Stomach (tissue), 4 donors: ENCODE results near the gene ATAD2B.

ENCODE experiments used
- EP300 ChIP-seq: sonication (generic); formaldehyde crosslinking; IDR thresholded peaks from one replicate; pipeline ENCODE4 v1.6.1; 2017; ENCODE audit warnings: antibody characterized with exemption
- POLR2A ChIP-seq, 4 donors: fragments of 450-650 bp; IDR thresholded peaks; one replicate each; pipeline ENCODE4 v1.6.1; 2016; ENCODE audit warnings: antibody characterized with exemption in 4 of 4, control low read depth in 2 of 4, mild to moderate bottlenecking in 1 of 4, moderate library complexity in 1 of 4
- POLR2AphosphoS5 ChIP-seq, 3 donors: sonication (generic); formaldehyde crosslinking; IDR thresholded peaks; one replicate each; pipeline ENCODE4 v1.6.1; 2016; ENCODE audit warnings: antibody characterized with exemption in 3 of 3
- TF ChIP-seq, protein P1 (sequence below), 7 experiments: fragments of 450-650 bp in 4 of 7; fragments of 200-600 bp in 3 of 7; sonication (generic) in 3 of 7; IDR thresholded peaks; one replicate each; pipeline ENCODE4 v1.5.1; 2016 to 2019; ENCODE audit warnings: antibody characterized with exemption in 7 of 7, control low read depth in 2 of 7, mild to moderate bottlenecking in 1 of 7

- TF ChIP-seq, protein P1, sequence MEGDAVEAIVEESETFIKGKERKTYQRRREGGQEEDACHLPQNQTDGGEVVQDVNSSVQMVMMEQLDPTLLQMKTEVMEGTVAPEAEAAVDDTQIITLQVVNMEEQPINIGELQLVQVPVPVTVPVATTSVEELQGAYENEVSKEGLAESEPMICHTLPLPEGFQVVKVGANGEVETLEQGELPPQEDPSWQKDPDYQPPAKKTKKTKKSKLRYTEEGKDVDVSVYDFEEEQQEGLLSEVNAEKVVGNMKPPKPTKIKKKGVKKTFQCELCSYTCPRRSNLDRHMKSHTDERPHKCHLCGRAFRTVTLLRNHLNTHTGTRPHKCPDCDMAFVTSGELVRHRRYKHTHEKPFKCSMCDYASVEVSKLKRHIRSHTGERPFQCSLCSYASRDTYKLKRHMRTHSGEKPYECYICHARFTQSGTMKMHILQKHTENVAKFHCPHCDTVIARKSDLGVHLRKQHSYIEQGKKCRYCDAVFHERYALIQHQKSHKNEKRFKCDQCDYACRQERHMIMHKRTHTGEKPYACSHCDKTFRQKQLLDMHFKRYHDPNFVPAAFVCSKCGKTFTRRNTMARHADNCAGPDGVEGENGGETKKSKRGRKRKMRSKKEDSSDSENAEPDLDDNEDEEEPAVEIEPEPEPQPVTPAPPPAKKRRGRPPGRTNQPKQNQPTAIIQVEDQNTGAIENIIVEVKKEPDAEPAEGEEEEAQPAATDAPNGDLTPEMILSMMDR (IDR thresholded peaks at IDR 0.05) = no peak
- no peak for TF ChIP-seq POLR2A (IDR thresholded peaks at IDR 0.05)
- no peak for TF ChIP-seq POLR2AphosphoS5 (IDR thresholded peaks at IDR 0.05)
- no peak for TF ChIP-seq EP300
Observed at GRCh38 chr2:23745068-23745725, 181.7 kb downstream of the ATAD2B start.
